ENCODE measurements around the gene CAPZA2.
"Not testable (repeated sequence)": the region's sequence is repeated elsewhere in the genome, so short reads cannot be mapped to it uniquely, and the experiment has no call there.

The CAPZA2 gene

DNA sequence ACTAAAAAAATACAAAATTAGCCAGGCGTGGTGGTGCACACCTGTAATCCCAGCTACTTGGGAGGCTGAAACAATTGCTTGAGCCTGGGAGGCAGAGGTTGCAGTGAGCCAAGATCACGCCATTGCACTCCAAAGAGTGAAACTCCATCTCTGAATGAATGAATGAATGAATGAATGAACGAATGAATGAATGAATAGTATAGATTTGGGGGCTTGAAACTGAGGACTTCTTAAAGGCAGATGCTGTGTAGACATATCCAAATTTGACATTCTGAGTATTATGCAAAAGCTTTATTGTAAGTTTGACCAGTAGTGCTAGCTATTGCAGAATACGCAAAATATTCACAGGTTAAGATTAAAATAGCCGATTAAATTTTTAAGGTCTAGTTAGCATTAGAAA lies 60.2 kb downstream of the CAPZA2 start:
- no peak for DNase-seq

DNA sequence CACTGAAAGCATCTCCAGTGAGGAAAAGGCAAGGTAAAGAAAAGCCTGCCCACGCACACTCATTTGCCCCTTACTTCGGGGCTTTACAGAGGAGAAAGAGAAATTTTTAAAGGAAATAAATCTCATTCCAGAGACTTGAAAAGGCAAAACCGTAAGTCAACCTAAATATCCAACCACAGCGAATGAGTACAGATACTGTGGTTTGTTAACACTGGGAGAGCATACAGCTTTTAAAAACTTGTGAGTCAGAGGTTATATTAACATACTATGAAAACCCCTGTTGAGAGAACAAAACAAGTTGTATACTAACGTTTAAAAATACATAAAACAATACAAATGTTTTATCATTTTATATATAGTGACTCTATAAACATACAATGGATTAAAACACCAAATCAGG lies 62.4 kb downstream of the CAPZA2 start:
- DNase-seq = no peak

DNA sequence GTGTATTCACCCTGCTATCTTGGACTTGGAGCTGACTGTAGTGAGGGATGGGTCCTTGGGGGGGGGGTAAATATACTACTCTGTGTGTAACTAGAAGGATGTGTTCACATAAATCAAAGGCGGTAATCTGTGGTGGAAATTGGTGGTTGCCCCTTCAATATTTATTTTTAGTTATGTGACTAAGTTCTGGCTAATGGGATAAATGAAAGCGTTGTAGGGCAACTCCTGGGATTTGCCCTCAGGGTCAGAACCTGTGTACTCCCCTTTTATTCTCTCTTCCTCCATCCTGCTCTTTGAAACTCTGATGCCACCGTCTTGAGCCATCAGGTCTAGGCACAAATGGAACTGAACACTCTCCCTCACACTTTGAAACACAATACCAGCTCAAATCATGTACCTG lies 66.6 kb downstream of the CAPZA2 start:
- DNase-seq = no peak

DNA sequence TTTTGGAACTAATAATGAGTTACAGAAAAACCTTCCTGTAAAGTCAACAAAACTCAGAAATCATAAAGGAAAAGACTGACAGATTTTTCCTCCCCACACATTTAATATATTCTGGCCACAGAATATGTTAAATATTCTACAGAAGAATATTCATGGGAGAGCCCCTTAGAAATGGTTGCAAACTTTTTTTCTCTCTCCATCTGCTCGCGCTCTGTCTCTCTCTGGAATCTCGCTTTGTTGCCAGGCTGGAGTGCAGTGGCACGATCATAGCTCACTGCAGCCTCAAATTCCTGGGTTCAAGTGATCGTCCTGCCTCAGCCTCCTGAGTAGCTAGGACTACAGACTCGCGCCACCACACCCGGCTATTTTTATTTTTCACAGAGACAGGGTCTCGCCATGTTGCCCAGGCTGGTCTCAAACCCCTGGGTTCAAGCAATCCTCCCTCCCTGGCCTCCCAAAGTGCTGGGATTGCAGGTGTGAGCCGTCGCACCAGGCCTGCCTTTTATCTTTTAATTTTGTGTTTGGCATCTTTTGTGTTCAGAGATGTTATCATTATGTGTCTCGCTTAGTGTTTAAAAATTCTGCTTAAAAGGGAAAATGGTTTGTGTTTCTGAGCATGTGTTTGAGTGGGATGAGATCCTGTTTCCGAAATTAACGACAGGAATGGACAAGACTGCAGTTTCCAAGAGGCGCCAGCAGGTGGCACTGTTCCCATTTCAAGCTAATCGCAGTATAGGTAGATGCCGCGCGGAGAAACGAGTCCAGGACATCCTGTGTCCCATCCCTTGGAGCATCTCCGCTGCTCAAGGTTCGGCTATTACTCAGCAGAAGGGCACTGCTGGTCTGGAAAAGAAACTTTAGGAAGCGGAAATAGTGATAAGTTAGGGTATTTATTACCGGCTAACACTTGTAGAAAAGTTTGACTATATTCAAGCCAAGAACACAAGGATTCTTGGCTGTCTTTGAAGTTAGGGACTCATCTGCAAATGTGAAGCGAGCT lies 67.8 kb downstream of the CAPZA2 start:
- DNase-seq = peak; percentile 70 to 72

DNA sequence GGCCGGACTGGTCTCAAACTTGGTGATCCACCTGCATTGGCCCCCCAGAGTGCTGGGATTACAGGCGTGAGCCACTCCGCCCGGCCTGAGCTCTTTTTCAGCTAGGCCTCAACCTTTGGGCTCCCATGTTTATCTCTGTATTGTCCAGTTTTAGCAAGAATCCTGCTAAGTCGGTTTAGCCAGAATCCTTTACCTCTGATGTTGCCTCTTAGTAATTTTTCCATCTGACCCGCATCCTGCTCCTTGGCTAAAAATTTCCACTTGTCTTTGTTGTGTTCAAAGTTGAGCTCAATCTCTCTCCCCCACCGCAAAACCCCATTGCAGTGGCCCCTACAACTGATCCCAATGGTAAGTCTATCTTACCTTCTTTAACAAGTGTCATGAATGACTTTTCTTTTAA lies 70.2 kb downstream of the CAPZA2 start:
- no peak for DNase-seq

DNA sequence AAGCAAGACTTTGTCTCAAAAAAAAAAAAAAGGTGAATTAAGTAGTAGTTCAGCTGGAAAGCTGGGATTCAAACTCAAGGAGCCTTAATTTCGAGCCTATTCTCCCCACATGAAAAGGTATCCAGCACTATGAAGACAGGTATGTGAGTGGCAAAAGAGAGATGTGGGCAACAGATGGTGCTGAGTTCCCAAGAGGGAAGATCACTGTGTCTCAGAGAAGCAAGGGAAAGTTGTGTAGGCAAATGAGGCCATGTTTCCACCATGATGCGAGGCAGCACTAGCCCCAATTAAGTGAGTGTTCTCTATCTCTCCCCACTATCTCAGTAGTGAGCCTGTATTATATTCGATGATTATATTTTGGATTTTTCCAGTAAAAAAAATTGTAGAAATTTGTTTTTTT lies 71.1 kb downstream of the CAPZA2 start:
- no peak for DNase-seq

DNA sequence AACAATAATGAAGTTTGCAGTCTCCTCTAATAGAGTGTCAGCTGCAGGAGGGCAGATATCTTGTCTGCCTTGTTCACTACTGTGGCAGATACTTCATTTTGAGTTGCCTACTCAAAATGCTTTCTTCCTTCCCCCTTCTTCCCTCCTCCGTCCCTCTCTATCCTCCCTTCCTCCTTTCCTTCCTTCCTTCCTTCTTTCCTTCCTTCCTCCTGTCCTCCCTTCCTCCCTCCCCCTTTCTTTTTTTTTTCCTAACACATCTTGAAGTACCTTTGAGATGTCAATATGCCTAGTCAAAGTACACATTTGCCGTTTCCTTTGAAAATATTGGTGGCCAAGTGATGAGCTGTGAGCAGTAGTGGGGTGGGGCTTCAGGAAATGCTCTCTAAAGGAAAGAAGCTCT lies 72.2 kb downstream of the CAPZA2 start:
- DNase-seq = no peak

DNA sequence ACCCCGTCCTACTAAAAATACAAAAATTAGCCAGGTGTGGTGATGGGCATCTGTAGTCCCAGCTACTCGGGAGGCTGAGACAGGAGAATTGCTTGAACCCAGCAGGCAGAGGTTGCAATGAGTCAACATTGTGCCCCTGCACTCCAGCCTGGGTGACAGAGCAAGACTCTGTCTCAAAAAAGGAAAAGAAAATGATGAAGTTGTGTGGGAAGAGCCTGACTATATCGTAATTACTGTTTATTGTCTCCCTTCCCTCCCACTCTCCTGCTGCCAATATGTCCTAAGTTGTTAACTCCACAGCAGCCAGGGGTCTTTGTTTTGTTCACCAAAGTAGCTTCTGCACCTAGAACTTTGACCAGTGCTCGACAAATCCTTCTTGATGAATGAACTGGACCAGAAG lies 74.5 kb downstream of the CAPZA2 start:
- DNase-seq = not testable (repeated sequence)

DNA sequence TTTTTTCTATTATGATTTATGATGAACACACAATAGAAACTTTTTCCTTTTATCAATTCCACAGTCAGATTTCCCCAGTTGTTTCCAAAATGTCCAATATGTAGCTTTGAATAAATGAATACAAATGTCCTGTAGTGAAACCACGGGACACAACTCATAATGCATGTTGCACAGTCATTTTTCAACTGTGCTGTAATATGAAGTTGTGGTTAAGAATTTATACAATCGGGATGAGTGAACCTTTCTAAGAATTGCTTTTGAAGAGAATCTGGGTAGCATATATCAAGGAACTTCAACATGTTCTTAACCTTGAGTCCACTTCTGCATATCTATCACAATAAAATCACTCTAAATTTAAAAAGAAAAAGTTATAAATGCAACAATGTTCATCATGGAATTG lies 76.3 kb downstream of the CAPZA2 start:
- no peak for DNase-seq

DNA sequence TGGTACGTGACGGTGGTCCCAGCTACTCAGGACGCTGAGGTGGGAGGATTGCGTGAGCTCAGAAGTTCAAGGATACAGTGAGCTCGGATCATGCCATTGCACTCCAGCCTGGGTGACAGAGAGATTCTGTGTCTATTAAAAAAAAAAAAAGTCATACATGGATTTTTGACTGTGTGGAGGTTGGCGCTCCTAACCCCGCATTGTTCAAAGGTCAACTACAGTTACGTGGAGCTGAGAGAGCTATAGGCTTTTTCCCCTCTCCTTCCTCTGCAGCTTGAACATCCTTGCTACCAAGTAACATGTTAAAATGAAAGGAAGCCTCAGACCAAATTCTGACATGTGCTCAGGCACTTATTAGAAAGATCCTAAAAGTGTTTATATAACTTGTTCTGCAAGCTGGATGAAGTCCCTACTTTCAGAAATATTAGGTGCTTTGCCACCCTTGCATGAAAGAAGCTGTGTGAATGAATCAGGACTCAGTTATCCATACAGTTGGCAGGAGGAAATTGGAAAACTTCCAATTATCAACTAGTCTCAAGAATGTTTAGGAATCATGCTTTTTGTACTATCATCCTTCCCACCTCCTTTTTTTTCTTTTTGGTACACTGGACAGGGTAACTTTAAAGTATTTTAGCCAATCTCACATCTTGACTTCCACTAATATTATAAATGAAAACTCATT lies 78.4 kb downstream of the CAPZA2 start:
- no peak for DNase-seq

DNA sequence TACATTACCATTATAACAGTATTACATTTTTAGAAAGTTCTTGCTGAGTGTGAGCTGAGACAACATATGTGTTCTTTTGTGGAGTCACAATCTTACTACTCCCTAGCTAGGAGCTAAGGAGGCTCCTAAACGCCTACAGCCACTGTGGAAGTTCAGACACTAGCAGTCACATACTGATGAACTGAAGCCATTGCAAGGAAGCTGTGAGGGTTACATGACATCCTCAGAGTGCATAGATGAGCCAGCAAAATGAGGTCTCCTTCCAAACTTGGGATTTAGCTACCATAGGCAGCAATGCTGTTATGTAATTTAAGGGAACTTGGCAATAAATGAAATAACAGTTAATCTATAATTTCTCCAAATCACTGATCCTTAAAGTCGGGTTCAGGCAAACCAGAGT lies 80.1 kb downstream of the CAPZA2 start:
- DNase-seq = no peak

DNA sequence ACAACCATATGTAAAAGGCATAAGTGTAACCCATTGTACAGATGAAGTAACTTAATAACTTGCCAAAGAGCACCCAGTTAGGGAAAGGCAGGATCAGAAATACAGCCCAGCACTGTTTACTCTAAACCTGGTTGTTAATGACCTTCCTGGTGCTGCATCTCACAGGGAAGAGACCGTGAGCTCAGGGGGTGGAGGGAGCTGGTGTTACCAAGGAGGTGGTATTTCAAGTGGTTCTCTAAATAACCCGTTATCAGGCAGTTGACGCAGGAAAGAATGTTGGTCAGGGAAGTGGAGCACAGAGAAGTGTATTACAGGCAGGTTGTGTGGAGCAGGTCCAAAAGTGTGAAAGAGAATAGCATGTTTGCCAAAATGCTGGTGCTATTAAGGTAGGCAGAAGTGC lies 86.5 kb downstream of the CAPZA2 start:
- DNase-seq = no peak

DNA sequence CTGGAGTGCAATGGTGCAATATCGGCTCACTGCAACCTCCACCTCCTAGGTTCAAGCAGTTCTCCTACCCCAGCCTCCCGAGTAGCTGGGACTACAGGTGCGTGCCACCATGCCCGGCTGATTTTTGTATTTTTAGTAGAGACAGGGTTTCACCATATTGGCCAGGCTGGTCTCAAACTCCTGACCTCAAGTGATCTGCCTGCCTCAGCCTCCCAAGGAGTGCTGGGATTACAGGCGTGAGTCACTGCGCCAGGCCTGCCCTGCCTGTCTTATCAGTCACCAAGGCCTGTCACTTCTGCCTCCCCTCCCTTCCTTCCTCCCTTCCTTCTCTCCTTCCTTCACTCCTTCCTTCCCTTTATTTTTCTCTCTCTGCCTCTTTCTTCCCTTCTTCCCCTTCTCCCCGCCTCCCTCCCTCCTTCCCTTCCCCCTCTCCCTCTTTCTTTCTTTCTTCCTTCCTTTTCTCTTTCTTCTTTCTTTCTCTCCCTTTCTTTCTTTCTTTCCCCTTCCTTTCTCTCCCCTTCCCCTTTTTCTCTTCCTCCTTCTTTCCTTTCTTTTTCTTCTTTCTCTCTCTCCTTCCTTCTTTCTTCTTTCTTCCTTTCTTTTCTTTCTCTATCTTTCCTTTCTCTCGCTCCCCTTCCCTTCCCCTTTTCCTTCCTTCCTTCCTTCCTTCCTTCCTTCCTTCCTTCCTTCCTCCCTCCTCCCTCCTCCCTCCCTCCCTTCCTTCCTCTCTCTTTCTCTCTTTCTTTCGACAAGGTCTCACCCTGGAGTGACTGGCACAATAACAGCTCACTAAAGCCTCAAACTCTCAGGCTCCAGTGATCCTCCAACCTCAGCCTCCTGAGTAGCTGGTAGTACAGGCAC lies 87.8 kb downstream of the CAPZA2 start:
- DNase-seq = no peak

DNA sequence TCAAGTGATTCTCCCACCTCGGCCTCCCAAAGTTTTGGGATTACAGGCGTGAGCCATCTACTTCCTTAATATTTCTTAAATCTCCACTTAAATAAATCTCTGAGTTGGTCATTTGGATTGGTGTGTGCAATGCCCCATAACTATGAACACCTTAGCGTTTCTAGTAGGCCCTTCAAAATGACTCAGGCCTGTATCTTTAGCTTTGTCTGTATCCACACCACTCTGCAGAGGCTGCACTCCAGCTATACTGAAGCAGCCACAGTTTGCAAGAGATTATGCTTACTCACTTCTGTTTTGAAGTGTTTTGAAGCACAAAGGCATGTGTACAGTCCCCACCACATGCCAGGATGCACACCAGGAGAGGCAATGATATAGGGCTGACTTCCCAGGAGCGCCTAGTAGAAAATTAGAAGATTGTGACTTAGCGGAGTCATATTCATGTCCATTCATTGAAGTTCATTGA lies 88.5 kb downstream of the CAPZA2 start:
- no peak for DNase-seq

DNA sequence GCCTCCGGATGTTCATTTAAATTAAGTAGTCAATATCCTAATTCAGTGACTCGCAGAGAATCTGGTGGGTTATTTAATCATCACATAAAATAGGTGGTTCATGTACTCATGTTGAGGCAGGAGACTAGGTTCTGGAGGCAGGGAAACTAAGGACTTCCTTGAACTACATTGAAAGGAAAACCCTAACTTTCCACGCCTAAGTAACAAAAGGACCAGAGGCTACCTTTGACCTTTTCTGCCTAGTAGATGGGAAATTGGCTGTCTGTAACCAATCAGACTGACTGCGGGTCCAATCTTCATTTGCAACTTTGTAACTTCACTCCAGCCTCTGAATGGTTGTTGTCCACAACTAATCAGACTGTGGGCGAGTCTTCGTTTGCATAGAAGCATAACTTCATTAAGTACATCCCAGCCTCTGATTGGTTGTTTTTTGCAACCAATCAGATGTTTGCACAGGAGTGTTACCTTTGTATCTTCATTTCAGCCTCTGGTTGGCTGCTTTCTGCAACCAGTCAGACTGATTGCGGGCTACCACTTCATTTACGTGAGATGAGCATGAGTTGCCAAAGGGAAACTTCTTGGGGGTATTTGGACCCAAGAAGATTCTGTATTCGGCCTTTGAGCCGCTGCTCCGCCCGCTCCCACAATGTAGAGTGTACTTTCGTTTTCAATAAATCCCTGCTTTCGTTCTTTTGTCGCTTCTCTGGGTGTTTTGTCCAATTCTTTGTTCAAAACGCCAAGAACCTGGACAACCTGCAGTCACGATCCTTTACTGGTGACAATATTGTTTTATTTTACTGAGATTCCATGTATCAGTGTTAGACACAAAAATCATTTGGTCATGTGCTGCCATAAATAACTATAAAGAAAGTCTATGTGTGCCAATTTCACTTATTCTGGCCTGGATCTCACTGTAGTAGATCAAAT lies 89.2 kb downstream of the CAPZA2 start:
- DNase-seq = no peak

DNA sequence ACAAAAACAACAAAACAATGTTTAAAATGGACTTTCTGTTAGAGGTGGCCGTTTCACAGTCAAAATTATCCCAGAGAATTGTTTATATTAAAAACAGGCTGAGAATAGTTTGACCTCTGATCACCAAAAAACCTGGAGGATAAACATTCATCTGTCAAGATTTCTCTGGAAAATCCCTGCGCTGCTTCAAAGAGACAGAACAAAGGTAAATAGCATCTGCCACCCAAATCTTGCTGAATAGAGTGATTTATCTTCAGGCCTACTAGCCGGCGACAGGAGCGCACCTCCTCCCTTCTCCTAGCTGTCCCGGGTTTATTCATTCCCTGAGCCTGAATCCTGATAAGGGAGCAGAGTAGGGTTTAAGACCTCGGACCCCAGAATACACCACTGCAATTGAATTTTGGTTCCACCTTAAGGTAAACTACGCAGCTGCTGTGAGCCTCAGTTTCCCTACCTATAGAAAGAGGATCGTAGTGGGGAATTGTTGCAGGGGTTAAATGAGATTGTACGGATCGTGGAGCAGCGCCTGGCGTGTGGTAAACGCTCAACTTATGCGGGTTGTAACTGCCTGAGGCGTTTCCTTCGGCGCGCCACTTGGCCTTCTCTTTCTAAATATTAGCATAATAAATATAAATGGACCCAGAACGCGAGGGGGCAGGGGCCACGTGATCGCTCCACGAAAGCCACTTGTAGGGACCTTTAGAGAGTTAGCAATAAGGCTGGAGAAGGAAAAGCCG lies 90.4 kb downstream of the CAPZA2 start:
- no peak for DNase-seq

DNA sequence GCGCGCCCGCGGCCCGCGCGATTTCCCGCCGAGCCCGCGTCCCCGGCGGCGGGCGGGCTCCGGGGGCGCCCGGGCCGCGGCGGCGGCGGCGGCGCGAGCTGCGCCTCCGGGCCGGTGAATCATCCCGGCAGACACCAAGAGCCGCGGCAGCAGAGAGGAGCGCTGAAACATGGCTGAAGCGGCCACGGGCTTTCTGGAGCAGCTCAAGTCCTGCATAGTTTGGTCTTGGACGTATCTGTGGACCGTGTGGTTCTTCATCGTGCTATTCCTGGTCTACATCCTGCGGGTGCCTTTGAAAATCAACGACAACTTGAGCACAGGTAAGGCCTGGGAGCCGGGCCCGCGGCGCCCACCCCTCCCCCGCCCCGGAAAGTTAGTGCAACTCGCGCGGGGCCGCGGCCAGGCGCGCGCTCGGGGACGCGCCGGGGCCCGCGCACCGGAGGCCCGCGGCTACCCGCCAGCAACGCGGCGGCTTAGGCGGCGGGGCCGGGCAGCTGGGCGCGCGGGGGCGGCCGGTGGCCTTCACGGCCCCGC lies 91.1 kb downstream of the CAPZA2 start, which contains the start of gene ST7:
TSS of gene ST7 (plus strand) at position 130 of the 534 bp plus-strand sequence. CDS start at position 170, 40 bp downstream.
- DNase-seq = peak; percentile 52 to 60

DNA sequence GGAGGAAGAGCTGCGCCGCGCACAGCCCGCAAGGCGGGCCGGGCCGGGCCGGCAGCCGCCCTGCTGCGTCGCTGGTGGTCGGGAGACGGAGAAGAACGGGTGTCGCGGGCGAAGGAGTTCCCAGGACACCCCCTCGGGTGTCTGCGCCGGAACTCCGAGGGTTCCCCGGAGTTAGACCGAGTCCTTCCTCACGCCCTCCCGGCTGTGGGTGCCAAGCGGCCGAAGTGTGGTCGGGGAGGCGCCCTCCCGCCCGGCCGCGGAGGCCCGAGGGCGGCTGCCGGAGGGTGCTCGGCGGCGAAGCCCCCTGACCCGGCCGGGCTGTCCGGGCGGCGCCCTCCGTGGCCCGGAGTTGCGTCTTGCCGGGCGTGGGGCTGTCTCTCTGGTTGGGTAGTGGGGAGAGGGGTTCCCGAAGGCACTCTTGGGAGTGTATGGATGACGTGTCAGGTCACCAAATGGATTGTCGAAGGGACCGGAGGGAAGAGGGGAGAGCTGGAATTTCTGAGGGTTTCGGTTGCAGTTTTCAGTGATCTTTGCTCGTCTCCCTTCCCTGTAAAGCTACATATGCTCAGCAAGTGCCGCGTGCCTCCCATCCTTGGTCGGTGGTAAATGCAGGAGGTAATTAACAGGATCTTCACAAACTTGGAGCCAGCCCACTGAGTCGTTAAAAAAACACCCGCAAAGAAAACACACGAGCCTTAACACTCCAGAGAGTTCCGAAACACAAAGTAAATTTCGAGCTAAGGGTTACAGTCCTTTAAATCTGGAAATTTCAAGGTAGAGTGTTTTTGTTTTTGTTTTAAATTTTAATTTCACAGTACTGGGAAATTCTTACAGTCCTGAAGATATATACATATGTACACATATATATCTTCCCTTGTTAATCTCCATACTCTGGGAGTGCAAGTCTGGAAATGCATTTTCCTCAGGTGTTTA lies 91.8 kb downstream of the CAPZA2 start:
- peak in 1 of 2 donors; percentile 30 for DNase-seq

DNA sequence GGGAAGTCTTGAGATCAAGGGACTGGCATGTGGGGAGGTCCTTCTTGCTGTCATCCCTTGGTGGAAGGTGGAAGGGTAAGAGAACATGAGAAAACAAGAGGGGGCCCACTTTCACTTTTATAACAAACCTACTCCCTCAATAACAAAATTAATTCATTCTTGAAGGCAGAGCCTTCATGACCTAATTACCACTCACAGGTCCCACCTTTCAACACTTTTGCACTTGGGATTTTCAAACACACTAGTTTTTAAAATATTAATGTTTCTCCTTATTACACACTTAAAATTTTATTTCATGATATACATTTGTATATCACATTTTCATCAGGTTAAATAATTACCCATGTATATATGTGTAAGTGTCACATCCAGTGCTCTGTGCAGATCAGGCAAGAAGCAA lies 93.0 kb downstream of the CAPZA2 start:
- DNase-seq = no peak

All from stimulated activated CD4-positive, alpha-beta T cell treated with anti-CD3 and anti-CD28 coated beads, Interleukin-2, amount 100 ng/mL, for 48 hours (primary cell).